Stimulated activated CD4-positive, alpha-beta T cell treated with anti-CD3 and anti-CD28 coated beads, Interleukin-4, amount 100 ng/mL, for 1 hour (primary cell): ENCODE data around the gene COX10.

ENCODE experiments used
- DNase-seq: peaks from one replicate; pipeline ENCODE4 v3.0.0-alpha.2; 2020

COX10 gene

GRCh38 chr17:14072881-14073280, 3.6 kb downstream of the COX10 start:
- no peak for DNase-seq

DNA sequence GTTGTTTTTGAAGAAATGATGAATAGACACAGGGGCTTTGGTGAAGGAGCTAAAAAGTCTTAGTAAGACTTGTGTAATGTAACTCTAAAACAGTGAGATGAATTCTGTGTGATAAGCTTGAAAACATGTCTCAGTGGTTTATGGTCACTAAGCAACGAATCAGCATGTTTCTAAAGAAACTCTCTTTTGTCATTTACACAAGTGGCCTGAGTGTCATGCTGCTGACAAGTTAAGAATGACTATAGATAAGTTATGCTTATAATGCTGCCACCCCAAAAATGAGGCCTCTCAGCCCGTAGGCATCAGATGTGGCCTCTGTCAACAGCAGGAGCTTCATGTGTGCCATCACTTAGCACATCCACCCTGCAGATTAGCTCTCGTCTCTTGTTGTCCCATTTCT, 8.7 kb downstream of the COX10 start:
- no peak for DNase-seq

GRCh38 chr17:14080847-14081251, 11.5 kb downstream of the COX10 start:
- no peak for DNase-seq

DNA sequence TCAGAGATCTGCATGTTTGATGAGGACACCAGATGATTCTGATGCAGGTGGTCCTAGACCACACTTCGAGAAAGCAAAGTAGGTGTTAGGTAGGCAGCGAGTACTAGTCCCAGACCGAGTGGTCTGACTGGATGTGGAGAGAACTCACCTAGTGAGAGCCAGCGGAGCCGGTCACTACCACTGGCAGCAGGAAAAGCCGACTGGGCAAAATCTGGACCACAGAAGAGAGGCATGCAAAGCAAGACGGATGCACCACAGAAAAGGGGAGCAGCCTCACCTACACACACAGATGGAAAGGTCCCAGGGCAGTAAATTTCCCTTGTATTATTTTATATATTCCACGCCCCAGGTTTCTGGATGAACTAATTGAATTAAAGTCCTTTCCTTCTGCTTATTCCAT, 13.5 kb downstream of the COX10 start:
- no peak for DNase-seq

- no peak for DNase-seq
Observed at GRCh38 chr17:14084955-14085354, 15.7 kb downstream of the COX10 start.

DNA sequence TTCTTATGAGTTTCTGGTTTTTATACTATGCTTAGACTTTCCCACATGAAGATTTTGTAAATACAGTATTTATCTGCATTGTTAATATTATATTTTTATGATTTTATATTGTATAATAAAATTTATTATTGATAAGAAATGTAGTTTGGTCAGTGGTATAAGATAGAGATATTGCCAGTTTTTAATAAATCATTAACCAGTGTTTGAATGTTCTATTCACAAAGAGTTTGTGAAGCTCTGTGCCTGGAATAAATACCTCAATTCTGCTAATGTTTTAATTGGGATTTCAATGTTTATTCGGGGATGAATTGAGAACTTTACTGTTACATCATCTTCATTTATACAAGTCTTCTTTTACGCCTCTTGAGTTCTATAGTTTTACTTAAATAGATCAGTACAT, 16.9 kb downstream of the COX10 start:
- DNase-seq, result no peak

DNA sequence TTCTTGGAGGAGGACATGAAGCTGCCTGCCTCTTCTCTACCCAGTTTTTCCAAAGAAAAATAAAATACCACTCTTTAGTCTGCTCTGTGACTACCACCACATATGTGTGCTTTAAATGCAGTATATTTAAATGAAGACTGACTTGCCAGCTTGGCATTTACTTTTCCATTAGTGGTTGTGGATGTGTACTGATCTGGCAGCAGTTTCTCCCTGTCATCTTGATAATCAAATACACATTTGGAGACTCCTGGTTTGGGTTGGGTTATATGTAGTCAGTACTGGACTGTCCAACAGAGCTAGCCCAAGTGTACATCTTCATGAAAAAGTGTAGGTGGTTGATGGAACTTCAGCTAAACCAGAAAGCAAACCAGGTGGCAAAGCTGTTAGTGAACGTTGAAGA, 19.9 kb downstream of the COX10 start:
- no peak for DNase-seq

GRCh38 chr17:14091367-14091766, 22.1 kb downstream of the COX10 start:
- DNase-seq, result no peak

DNA sequence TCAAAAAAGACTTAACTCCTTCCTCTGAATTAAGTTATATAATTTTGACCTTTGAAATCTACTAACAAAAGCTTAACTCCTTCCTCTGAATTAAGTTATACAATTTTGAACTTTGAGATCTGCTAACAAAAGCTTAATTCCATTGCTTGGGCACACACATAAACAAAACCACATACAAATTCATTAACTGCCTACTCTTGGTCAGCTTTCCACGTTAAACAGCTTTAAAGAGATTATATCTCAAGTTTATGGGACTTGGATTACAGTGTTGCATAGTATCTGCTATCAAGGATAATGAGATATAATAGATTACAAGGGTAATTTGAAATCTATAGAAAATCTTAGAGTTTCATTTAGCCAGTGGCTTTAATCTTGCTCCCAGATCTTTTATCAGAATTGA, 23.5 kb downstream of the COX10 start:
- no peak for DNase-seq

DNA sequence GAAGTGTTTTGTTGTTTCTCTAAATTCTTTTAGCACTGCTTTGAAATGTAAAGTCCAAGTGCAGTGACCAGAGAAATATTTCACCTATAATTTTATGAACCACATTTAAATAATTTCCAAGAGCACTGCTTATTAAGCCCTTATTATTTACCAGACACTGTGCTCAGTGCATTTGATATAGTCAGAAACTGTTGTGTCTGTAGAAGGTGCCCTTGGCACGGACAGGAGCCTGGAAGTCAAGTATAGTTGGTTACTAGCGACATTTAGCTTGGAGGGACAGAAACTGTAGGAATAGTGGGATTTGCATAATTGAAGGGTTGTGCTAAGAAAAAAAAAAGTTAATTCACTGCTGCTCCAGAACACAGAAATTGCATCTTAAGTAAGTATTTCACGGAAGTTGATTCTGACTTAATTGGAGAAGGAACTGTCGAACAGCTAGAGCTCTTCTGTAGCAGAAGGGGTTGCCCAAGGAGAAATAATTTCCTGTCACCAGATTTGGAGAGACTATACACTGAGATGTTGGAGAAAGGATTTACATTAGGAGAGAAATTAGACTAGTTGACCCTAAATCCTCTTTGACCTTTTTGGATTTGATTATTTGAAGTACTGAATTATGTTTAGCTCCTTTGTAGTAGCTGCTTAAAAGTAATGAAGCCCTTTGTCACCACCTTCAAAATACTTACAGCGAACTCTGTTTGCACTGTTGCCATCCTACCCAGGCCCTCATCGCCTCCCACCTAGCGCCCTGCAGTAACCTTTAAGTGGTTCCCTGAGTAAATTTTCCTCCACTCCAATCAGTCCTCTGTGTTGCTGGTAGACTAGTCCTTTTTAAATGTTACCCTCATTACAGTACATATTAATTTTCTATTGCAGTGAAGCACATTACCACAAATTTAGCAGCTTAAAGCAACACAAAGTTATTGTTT, 25.6 kb downstream of the COX10 start:
- DNase-seq, result no peak

DNA sequence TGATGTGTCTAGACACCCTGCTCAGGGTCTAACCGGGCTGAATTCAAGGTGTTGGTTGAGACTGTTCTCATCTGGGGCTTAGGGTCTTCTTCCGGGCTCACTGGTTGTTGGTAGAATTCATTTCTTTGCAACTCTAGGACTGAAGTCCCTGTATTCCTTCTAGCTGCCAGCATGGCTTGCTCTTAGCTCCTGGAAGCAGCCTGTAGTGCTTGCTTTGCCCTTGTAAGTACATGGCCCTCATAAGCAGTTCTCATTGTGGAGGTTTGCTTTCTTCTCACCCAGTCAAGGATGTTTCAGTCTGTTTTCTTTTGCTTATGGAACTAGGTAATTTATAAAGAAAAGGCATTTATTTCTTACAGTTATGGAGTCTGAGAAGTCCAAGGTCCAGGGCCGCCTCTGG, 26.3 kb downstream of the COX10 start:
- DNase-seq, result no peak

GRCh38 chr17:14098246-14098645, 28.9 kb downstream of the COX10 start:
- no peak for DNase-seq

DNA sequence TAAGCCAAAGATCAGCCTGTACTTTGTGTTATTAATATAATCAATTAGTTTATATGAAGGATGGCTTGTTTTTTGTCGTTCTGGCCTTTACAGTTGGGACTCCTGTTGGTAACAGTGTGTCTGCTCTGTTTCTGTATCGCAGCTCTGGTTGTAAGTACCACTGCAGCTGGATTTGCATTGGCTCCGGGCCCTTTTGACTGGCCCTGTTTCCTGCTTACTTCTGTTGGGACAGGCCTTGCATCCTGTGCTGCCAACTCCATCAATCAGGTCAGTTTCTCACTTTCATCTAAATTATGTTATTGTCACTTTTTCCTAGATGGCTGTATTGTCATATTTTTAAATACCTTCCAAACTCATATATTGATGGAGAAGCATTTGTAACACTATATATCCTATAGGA, 32.7 kb downstream of the COX10 start:
- no peak for DNase-seq

DNA sequence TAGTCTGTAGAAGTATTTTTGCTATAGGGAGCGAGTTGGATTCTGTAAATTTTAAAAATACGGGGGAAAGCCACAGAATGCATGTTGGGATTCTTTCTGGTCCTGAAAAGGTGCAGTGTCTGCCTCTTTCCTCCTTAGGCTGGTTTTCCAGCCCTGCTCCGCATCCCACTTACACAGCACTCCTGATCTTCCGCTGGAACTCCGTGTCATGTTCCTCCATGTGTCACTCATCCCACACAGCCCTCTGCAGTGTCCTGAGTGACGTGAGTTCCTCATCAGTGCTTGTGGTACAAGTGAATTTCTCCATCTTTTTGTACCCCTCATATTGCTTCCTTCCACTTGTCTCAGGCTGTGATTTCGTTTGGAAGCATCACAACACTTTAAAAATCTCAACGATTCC, 34.5 kb downstream of the COX10 start:
- DNase-seq, result no peak

DNA sequence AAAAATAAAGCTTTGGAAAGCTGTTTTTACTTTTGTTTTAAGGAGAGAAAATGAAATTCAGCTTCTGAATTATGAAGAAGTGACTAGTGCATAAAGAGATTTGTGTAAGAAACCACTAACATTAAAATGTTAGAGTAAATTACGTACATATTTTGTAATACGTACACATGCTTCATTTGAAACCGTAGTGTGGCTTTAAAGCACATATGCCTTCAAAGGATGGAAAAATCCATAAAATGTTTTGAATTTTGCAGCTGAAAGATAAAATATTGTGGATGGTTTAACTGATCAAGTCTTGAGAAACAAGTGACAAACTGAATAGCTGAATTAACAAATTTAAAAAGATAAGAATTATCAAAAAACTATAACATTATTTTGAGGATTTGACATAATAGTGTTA, 35.4 kb downstream of the COX10 start:
- no peak for DNase-seq

DNA sequence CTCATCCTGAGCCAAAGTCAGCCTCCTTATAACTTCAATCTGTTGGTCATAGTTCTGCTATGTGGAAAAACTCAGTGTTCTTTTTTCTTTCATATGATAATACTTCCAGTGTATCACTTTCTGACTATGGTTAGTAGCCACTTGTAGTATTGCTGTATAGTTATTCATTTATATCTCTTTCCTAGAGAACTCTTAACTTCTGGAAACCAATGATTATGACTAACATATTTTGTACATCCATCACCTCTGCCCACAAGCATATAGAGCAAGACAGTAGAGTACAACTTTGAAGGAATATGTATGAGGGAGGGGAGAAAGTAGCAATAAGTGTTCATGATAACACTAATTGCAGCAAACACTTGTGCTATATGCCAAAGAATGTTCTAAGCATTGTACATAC, 38.6 kb downstream of the COX10 start:
- no peak for DNase-seq

- DNase-seq, result no peak
Observed at GRCh38 chr17:14112407-14112806, 43.1 kb downstream of the COX10 start.

- DNase-seq, result no peak
Observed at GRCh38 chr17:14113137-14113536, 43.8 kb downstream of the COX10 start.

GRCh38 chr17:14116263-14117024, 47.1 kb downstream of the COX10 start:
- DNase-seq, result no peak

- DNase-seq, result no peak
Observed at GRCh38 chr17:14118951-14119350, 49.6 kb downstream of the COX10 start.

GRCh38 chr17:14119546-14119945, 50.2 kb downstream of the COX10 start:
- no peak for DNase-seq

DNA sequence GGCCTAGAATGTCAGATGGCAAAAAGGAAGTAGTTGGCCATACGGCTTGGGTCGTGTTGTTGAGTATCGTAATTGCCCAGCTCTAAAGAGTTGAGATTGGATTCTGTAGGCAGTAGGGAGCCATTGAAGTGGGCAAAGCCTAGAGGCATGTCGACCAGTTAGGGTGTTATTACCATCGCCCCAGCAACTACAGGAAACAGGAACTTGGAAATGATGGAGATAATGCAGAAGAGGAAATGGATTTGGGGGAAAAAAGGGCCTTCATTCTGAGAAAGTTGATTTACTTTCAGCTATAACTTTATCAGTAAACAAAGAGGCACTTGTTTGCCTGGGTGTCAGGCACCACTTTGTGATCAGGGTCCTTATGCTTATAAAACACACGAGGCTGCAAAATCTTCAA, 52.6 kb downstream of the COX10 start:
- no peak for DNase-seq

- no peak for DNase-seq
Observed at GRCh38 chr17:14123619-14124278, 54.4 kb downstream of the COX10 start.

DNA sequence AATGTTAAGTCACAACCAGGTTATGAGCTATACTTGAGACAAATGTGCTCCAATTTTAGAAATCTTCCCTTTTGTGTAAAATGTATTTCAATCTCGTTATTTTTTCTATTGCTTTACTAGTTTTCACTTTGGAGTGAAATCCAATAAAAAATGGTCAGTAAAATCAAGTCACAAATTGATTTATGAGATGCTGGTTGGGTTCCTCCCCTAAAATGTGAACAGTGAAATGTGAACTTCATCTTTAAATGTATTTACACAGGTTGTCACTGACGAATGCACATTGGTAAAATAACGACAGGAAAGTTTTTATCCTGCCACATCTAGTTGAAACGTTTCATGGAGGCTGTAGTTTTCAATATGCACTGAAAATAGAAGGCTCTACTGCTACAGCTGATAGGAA, 55.5 kb downstream of the COX10 start:
- DNase-seq, result no peak
